Neural crest cell (in vitro differentiated cells): ENCODE measurements around the gene CGREF1. TPM values are rescaled to one million over a fixed set of nuclear protein-coding genes. Genes with fewer than 3 reads are reported as not detected.

Experiments used
- DNase-seq: peaks from one replicate; pipeline ENCODE4 v3.0.0; 2021; ENCODE audit warnings: low read depth, mixed read lengths, low spot score
- H3K27ac Mint-ChIP-seq: one replicate; pipeline ENCODE4 v1.8.0; 2021; ENCODE audit warnings: mild to moderate bottlenecking, mixed read lengths; ENCODE audit not compliant: unreplicated experiment
- H3K27me3 Mint-ChIP-seq: 2 replicates; pipeline ENCODE4 v1.8.0; 2021; ENCODE audit warnings: low read depth, mild to moderate bottlenecking, mixed read lengths
- H3K36me3 Mint-ChIP-seq: 2 replicates; pipeline ENCODE4 v1.8.0; 2021; ENCODE audit warnings: low read depth, mild to moderate bottlenecking, mixed read lengths
- H3K4me1 Mint-ChIP-seq: 2 replicates; pipeline ENCODE4 v1.8.0; 2021; ENCODE audit warnings: mixed read lengths
- H3K4me3 Mint-ChIP-seq: one replicate; pipeline ENCODE4 v1.8.0; 2021; ENCODE audit warnings: mild to moderate bottlenecking, mixed read lengths
- H3K9me3 Mint-ChIP-seq: 2 replicates; pipeline ENCODE4 v1.8.0; 2021; ENCODE audit warnings: mixed read lengths
- CTCF ChIP-seq: fragments of 200-600 bp; sonication (generic); conservative IDR thresholded peaks from 2 replicates; pipeline ENCODE4 v1.5.0; 2021; ENCODE audit warnings: antibody characterized with exemption, mild to moderate bottlenecking
- total RNA-seq: library from RNA; stranded (reverse); gene quantifications from 2 replicates; pipeline ENCODE4 v1.2.1, GENCODE V29; 2021

The CGREF1 gene
- total RNA-seq, 1 donor from 2014 or later, result 2.1 TPM

GRCh38 chr2:27152102-27152795 is 33.3 kb upstream of the CGREF1 start:
- Mint-ChIP-seq H3K27me3 (no peaks in the 10 kb centered on the region), H3K9me3 (no peaks in the 10 kb centered on the region), H3K36me3 (no peaks in the 10 kb centered on the region), H3K27ac (peak overlapping the region; percentile 19), H3K4me1 (no peaks in the 10 kb centered on the region), H3K4me3 (no peak overlapping the region)
- DNase-seq, result no peak
- TF ChIP-seq CTCF, result no peak

DNA sequence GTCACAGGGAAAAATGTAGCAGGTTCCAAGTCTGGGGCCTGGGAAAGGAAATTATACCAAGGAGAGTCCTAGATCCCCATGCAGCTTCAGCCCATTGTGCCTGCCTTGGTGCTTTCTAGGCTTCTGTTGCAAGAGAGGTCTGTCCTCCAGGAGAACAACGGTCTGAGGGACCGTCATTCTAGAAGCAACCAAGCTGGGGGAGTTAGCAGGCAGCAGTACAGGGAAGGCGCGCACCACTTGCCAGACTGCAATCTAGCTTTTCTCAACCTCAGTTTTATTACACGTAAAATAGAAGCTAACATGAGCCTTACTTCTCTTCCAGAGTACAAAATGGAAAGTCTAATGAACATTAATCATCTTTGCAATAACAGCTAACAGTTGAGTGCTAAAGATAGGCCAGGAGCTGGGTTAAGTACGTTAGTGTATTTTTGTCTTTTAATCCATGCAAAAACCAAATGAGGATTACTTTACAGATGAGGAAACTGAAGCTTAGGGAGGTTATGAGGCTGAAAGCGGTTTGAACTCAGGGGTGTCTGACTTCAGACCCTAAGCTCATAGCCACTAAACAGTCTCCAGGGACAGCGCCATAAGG is 31.8 kb upstream of the CGREF1 start:
- Mint-ChIP-seq H3K4me1 (no peaks in the 10 kb centered on the region), H3K36me3 (no peaks in the 10 kb centered on the region), H3K9me3 (no peaks in the 10 kb centered on the region), H3K27me3 (no peaks in the 10 kb centered on the region), H3K4me3 (no peak overlapping the region), H3K27ac (no peak overlapping the region)
- TF ChIP-seq CTCF, result no peak
- no peak for DNase-seq

DNA sequence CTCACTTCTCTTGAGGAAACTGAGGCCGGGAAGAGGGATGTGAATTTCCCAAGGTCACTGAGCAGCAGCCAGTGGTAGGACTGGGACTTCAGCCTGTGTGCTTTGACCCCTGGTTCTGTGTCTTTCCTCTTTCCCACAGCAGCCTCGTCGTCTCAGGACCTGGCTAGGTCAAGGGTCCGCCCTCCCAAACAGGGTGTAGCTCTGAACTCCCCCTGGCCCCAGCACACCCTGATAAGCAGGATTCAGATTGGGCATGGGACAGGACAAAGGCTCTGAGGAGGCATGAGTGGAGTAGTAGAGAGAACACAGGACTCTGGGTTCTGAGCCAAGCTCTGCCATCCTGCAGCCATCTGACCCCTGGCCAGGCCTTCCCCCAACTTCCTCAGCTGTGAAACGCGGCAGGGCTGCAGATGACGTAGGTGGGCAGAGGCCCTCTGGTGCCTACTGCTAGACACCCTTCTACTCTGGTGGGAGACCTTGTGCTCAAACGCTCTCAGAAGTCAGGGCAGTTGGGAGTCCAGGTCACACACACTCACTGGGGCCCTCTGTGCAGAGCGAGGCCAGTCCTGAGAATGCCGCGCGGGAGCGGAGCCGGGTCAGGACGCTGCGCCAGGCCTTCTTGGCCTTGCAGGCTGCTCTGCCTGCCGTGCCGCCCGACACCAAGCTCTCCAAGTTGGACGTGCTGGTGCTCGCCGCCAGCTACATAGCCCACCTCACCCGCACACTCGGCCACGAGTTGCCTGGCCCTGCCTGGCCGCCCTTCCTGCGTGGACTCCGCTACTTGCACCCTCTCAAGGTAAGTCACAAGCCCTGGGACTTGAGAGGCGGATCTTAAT is 30.9 kb upstream of the CGREF1 start:
- no peak for TF ChIP-seq CTCF
- Mint-ChIP-seq H3K9me3 (no peaks in the 10 kb centered on the region), H3K27me3 (peaks cover 2% of the 10 kb centered on the region), H3K36me3 (no peaks in the 10 kb centered on the region), H3K4me1 (no peaks in the 10 kb centered on the region), H3K4me3 (no peak overlapping the region), H3K27ac (no peak overlapping the region)
- no peak for DNase-seq

DNA sequence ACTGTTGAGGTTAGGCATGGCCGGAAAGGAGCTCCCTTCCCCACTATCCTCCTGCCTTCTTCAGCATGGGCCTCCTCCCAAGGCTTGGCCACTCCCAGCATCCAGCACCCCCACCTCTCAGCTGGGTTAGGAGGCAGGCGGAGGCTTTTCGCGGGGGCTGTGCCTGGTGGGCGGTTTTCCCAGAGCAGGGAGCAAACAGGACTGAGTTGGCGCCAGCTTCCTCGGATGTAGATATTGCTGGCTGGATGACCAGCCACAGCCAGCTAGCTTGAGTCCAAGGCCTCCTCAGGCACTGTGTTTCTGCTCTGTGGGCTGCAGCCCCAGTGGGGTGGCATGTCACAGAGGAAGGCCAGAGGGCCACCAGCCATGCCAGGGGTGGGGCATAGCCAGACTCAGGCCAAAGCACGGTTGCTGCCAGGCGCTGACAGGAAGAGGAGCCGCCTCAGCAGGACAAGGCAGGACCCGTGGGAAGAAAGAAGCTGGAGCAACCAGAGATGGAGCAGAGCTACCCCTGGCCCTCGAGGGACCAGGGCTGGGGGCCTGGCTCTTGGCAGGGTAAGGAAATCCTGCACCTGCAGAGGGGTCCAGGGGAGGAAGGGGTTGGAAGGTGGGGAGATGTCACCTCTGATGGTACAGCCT is 30.0 kb upstream of the CGREF1 start, which contains the start of gene TCF23:
Gene TCF23 (plus strand): TSS at position 204 of the 639 bp plus-strand sequence. CDS start 130 bp downstream, at position 334.
- Mint-ChIP-seq H3K27me3 (peaks cover 9% of the 10 kb centered on the region), H3K4me1 (no peaks in the 10 kb centered on the region), H3K9me3 (no peaks in the 10 kb centered on the region), H3K27ac (no peak within 1 kb of the TSS), H3K36me3 (no peaks in the 10 kb centered on the region), H3K4me3 (no peak within 1 kb of the TSS)
- no peak for TF ChIP-seq CTCF
- DNase-seq, result no peak

DNA sequence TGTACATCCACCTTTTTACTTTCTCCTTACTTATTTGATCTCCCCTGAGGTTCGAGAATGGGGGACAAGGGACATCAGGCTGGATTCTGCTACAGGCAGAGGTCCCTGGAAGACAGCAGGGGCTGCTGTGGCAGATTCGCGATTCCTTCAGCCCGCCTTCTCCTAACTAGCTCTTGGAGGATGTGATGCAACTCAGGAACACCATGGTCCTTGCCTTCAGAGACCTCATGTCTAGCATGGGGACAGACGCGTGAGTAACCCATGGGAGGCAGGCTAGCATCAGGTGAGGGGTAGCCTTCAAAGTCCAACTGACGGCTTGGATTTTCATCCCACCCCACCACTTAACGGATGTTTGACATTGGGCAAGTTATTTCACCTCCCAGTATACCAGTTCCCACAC is 29.0 kb upstream of the CGREF1 start:
- H3K27ac Mint-ChIP-seq, result no peak overlapping the region
- DNase-seq, result no peak
- H3K27me3 Mint-ChIP-seq, result peaks cover 18% of the 10 kb centered on the region
- TF ChIP-seq CTCF, result no peak
- H3K36me3 Mint-ChIP-seq, result no peaks in the 10 kb centered on the region
- no peak overlapping the region for H3K4me3 Mint-ChIP-seq
- peaks cover 3% of the 10 kb centered on the region for H3K9me3 Mint-ChIP-seq
- H3K4me1 Mint-ChIP-seq, result no peaks in the 10 kb centered on the region
